ENCODE data around the gene CDK5RAP1. TPM values are rescaled to one million over a fixed set of nuclear protein-coding genes. Genes with fewer than 3 reads are reported as not detected.

CDK5RAP1 gene
- total and polyA plus RNA-seq, 2 of the 8 experiments (the other 6 are each of a cell fraction or from before 2014, with no cell fraction given): 37.8 to 46.6 TPM

GRCh38 chr20:33325350-33325749 lies 76.0 kb downstream of the CDK5RAP1 start:
- Histone ChIP-seq H4K5ac (ENCODE audit: insufficient read length, low read depth, low read length) (no peak overlapping the region), H3K79me2 (ENCODE audit: control insufficient read depth in 1 of 2, insufficient read depth in 2 of 2, low read length in 2 of 2) (no peaks in the 10 kb centered on the region), H3K36me3 (ENCODE audit: control insufficient read depth in 2 of 4, insufficient read depth in 4 of 4, low read length in 3 of 4) (no peaks in the 10 kb centered on the region), H3K4me3 (ENCODE audit: extremely low read depth in 1 of 4, insufficient read depth in 2 of 4, low read depth in 3 of 4, low read length in 4 of 4) (no peak overlapping the region), H2AFZ (ENCODE audit: low read length) (no peak overlapping the region), H2BK12ac (ENCODE audit: low read depth, low read length) (no peak overlapping the region), H2AK5ac (ENCODE audit: low read depth, low read length) (no peak overlapping the region), H3K23ac (ENCODE audit: insufficient read length) (no peak overlapping the region), H3K4me1 (replicated peaks in 1 of 4; ENCODE audit: control insufficient read depth in 3 of 4, insufficient read depth in 4 of 4, low read length in 3 of 4) (no peaks in the 10 kb centered on the region; a peak in 1 of 7 replicates), H3K56ac (replicated peaks; ENCODE audit: insufficient read length, low read depth, low read length) (no peak overlapping the region), H3K9me3 (ENCODE audit: insufficient read depth in 2 of 2, low read depth in 1 of 2, low read length in 1 of 2) (no peaks in the 10 kb centered on the region), H2BK5ac (ENCODE audit: low read depth, low read length) (no peak overlapping the region), H3K14ac (ENCODE audit: insufficient read length) (no peak overlapping the region), H3K27me3 (replicated peaks in 1 of 4; ENCODE audit: control insufficient read depth in 3 of 4, extremely low read depth in 1 of 4, insufficient read depth in 3 of 4, low read length in 3 of 4) (no peaks in the 10 kb centered on the region), H4K8ac (ENCODE audit: extremely low read depth, insufficient read depth, low read length) (no peak overlapping the region; the same call in 1 of the 2 replicates), H4K91ac (replicated peaks; ENCODE audit: insufficient read length, low read length) (no peak overlapping the region), H4K20me1 (replicated peaks in 1 of 2; ENCODE audit: control insufficient read depth in 1 of 2, insufficient read depth in 2 of 2, low read length in 2 of 2) (no peaks in the 10 kb centered on the region), H2BK120ac (replicated peaks; ENCODE audit: low read depth, low read length) (no peak overlapping the region), H3K18ac (ENCODE audit: extremely low read depth, low read length) (no peak overlapping the region), H3K4ac (replicated peaks; ENCODE audit: insufficient read length, low read depth, low read length) (no peak overlapping the region), H3K27ac (ENCODE audit: low read depth, low read length) (no peak overlapping the region), H2BK20ac (ENCODE audit: low read length) (no peak overlapping the region), H3K79me1 (ENCODE audit: low read depth, low read length) (no peaks in the 10 kb centered on the region), H2BK15ac (ENCODE audit: low read length) (no peak overlapping the region), H3K23me2 (ENCODE audit: low read depth, low read length) (no peaks in the 10 kb centered on the region), H3K4me2 (ENCODE audit: insufficient read depth in 1 of 2, low read depth in 2 of 2, low read length in 2 of 2) (no peak overlapping the region), H3K9ac (replicated peaks in 1 of 4; ENCODE audit: extremely low read depth in 1 of 4, low read depth in 3 of 4, low read length in 3 of 4) (no peak overlapping the region)
- DNase-seq (ENCODE audit: low read depth in 1 of 2, low spot score in 2 of 2): no peak
- CTCF ChIA-PET (ENCODE audit: partially characterized antibody): interaction anchor here (1.1 to 1.7 kb wide), 3 partner anchors 17 to 44 kb away, joined by 3 to 4 read pairs (median 3); no protein-coding TSS in a partner anchor
- POLR2A ChIA-PET (ENCODE audit: partially characterized antibody): no interaction called here
- WGBS, 2 experiments (ENCODE audit: extremely low coverage in 1 of 2, insufficient coverage in 1 of 2, insufficient read length in 1 of 2, insufficient replicate concordance in 2 of 2, low coverage in 1 of 2, low lambda C conversion rate in 2 of 2, missing lambda C conversion rate in 1 of 2): 84% methylated on average over 2 of the region's 2 CpGs; no CpG with 5 or more reads in 1 of the 2 experiments
- FAIRE-seq: no peak
- no peak for TF ChIP-seq SIX5 (IDR thresholded peaks at IDR 0.05; ENCODE audit: low read depth, low read length)
- TF ChIP-seq USF2 (IDR thresholded peaks at IDR 0.05; ENCODE audit: low read length): no peak
- TF ChIP-seq ATF3 (IDR thresholded peaks at IDR 0.05; ENCODE audit: insufficient read depth, low read depth, low read length): no peak
- TF ChIP-seq PHF8 (conservative IDR thresholded peaks at IDR 0.05; ENCODE audit: low read depth, low read length): no peak
- TF ChIP-seq TBP (IDR thresholded peaks at IDR 0.05; ENCODE audit: low read depth, low read length): no peak
- TF ChIP-seq BACH1 (IDR thresholded peaks at IDR 0.05; ENCODE audit: low read length): no peak
- TF ChIP-seq SAP30 (IDR thresholded peaks at IDR 0.05; ENCODE audit: insufficient read depth, insufficient replicate concordance, low read length): no peak
- TF ChIP-seq MAX (IDR thresholded peaks at IDR 0.05): no peak
- TF ChIP-seq KDM1A (IDR thresholded peaks at IDR 0.05; ENCODE audit: borderline replicate concordance, low read length): no peak

Measured in H1 (cell line).